HG02642 (cell line): Measurements from ENCODE around the gene ZDHHC4.

Experiments
- ATAC-seq: cut with Tn5 transposase; IDR thresholded peaks from one replicate; pipeline ENCODE4 v1.9.1; 2021; ENCODE audit warnings: mild to moderate bottlenecking; ENCODE audit not compliant: unreplicated experiment, poor library complexity

Gene ZDHHC4

DNA sequence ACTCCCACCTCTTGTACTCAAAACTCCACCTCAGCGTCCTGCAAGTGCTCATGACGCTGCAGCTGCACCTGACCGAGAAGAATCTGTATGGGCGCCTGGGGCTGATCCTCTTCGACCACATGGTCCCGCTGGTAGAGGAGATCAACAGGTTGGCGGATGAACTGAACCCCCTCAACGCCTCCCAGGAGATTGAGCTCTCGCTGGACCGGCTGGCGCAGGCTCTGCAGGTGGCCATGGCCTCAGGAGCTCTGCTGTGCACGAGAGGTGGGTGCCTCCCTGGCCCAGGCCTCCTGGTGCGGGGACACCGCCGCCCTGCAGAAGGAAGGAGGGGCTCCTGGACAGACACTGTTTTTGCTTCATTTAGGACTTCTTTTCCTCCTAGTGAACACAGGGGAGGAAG lies 22.8 kb downstream of the ZDHHC4 start:
- no peak for ATAC-seq

DNA sequence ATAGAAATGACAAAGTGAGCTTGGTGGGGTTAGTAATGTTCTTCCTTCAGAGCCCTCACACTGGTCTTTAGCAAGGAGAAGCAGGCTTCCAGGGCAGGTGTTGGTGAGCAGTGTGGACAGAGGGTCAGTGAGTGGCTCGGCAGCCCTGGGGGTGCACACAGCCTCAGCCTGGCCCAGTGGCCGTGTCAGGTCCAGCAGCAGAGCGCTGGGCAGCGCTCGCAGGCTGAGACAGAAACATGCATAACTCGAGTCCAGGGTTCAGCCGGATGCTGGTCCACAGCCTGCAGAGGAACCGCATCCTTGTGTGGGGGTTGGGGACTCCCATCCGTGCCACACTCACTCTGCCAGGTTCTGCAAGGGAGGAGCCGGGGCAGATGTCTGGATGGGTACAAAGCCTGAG lies 27.2 kb downstream of the ZDHHC4 start:
- ATAC-seq: no peak

DNA sequence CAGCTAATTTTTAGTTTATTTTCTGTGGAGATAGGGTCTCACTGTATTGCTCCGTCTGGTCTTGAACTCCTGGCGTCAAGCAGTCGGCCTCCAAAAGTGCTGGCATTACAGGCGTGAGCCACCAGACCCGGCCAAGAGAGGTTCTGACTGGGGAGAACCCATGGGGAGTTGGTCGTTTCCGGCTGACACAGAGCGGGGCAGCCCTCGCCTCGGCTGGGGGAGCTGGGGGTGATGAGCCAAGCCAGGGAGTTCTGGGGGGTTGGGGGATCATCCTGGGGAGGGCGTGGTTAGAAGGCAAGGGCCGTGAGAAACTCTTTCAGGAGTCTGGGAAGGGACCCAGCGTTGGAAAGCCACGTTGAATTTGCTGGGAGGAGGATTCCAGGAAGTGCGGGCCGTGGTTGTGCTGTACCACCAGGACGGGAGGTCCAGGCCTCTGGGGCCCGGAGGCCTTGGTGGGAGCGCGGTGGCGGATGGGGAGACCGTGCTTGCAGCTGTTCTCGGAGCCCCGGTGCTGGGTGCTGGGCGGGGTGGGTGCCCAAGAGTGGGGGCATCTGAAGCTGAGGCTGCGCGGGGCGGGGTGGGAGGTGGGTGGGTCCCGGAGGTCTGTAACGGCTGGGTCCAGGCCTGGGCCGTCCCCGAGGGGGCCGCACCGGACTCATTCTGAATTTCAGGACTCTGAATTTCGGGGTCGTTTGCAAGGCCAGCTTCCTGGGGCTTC lies 29.8 kb downstream of the ZDHHC4 start:
- ATAC-seq: no peak

DNA sequence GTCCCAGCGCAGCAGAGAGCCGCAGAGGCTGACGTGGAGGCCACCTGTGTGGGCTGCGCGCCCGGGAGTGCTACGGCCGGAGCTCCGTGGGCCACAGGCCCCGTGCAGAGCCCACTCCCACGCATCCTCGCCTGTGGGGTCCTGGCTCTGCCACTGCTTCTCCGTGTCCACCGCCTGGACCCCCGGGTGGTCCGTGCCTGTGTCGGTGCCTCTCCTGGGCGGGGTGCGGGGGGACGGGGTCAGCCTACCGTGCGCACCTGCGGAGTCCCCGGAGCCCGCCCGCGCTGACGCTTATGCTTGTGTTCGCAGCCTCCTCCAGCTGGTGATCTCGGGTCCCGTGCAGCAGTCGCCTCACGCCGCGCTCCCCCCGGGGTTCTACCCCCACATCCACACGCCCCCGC lies 30.4 kb downstream of the ZDHHC4 start:
- ATAC-seq: no peak

DNA sequence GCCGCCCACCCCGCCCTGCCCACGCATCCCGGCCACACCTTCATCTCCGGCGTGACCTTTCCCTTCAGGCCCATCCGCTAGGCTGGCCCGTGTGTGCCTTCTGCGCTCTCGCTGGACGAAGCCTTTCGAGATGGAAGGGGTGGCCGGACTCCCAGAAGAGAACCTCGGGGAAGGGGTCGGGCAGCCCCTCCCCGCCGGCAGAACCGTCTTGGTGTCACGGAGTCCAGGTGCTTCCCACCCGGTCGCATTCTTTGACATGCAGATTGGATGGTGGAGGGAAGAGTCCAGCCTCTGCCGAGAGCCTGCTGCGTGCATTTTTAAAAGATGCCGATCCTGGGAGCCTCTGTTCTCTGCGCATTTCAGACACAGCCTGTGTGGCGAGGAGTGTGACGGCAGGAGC lies 30.8 kb downstream of the ZDHHC4 start:
- no peak for ATAC-seq

DNA sequence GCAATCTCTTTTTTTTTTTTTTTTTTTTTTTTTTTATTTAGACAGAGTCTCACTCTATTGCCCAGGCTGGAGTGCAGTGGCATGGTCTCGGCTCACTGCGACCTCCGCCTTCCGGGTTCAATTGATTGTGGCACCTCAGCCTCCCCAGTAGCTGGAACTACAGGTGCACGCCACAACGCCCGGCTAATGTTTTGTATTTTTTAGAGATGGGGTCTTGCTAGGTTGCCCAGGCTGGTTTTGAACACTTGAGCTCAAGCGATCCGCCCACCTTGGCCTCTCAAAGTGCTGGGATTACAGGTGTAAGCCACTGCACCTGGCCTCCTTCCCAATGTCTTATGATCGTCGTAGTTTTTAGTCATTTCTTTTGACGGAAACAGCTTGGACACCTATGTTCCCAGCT lies 31.5 kb downstream of the ZDHHC4 start:
- no peak for ATAC-seq

DNA sequence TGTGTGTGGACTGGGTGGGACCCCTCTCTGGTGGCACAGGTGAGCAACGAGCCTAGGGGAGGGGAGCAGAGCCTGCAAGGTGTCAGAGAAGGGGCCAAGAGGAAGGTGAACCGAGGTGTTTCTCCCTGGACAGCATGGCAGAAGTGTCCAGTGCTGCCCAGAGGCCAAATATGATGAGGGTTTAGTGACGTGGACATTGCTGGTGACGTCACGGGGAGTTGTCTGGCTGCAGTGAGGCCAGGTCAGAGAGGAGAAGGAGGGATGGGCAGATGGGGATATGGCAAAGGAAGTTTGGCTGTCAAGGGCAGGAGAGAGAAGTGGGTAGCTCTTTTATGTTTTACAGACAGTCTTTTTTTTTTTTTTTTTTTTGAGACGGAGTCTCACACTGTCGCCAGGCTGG lies 35.6 kb downstream of the ZDHHC4 start:
- no peak for ATAC-seq

DNA sequence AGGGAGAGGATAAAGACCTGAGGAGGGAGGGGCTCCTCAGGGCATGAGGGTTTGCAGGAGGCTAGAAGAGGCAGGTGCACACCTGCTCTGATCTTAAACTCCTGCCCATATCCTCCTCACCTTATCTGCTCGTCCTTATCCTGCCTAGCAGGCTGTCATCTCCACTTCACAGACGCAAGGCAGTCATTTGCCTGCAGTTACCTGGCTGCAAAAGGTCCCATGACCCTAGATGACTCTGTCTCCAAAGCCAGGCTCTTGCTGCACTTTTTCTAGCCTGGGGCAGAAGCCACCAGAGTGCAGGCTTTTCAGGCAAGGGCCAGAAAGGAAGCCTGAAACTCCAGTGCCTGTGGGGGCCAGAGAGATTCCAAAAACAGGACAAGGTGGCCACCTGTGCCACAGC lies 36.5 kb downstream of the ZDHHC4 start:
- ATAC-seq: no peak

DNA sequence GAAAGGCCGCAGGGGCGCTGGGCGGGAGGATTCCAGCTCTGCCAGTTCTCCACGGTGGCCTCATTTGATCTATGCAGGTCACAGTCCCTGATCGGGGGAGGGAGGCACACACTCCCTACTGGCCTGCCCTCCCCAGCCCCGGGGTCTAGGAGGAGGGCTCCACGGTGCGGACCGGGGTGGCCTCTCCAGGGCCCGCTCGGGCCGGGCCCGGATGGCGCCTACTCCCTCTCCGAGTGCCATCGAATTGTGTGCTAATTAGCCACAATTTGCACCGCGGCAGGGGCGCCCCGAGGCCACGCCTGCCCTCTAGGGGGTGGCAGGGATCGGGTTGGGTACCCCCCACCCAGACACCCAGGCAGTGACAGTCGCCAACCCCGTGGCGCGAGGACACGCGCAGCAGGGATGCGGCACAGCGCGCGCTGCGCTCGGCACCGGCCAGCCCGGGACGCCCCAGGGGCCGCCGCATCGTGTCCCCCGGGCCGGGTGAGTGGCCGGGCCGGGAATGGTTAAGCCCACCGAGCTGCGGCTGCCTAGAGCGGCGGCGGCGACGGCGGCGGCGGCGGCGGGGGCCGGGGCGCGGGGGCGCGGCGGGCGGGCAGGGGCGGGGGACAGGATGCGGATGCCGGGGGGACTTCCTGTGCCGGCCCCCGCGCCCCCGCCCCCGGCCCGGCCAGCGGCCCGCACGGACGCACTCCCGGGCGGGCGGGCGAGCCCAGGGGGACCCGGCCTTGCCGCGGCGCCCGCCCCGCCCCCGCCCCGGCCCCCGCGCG lies 37.9 kb downstream of the ZDHHC4 start, which contains the start of gene ZNF853:
ZNF853 (plus strand) TSS at position 658 of the 770 bp plus-strand sequence. CDS start 565 bp downstream, outside the sequence.
- no peak for ATAC-seq

DNA sequence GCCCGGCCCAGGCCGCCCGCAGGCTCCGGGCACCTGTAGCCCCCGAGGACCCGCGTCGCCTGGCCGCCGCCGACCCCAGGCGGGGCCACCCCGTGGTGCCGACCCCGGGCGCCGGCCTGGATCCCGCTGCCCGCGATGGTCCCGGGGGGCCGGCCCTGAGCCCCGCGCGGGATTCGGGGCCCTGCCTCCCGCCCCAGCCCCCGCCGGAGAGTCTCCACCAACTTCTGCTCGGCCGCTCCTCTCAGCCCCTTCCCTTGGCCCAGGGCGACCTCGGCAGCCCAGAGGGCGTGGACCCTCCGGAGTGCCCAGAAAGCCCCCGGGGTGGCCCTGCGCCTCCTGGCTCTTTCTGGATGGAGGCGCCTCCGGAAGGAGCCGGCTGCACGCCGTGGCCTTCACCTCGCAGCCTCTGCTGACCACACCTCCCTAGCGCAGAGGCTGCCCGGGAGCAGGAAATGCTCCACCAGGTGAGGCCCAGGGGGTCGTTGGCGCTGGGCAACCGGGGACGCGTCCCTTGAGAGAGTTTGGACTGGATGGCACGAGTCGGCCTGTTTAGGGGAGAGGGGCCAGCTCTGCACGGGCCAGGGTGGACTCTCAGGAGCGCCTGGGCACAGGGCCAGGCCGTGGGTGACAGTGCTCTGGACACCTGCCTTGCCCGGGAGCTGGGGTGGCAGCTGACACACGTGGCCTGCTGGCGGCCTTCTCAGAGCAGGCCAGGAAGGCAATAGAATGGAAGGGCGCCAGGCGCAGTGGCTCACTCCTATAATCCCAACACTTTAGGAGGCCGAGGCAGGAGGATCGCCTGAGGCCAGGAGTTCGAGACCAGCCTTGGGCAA lies 38.7 kb downstream of the ZDHHC4 start:
- no peak for ATAC-seq

DNA sequence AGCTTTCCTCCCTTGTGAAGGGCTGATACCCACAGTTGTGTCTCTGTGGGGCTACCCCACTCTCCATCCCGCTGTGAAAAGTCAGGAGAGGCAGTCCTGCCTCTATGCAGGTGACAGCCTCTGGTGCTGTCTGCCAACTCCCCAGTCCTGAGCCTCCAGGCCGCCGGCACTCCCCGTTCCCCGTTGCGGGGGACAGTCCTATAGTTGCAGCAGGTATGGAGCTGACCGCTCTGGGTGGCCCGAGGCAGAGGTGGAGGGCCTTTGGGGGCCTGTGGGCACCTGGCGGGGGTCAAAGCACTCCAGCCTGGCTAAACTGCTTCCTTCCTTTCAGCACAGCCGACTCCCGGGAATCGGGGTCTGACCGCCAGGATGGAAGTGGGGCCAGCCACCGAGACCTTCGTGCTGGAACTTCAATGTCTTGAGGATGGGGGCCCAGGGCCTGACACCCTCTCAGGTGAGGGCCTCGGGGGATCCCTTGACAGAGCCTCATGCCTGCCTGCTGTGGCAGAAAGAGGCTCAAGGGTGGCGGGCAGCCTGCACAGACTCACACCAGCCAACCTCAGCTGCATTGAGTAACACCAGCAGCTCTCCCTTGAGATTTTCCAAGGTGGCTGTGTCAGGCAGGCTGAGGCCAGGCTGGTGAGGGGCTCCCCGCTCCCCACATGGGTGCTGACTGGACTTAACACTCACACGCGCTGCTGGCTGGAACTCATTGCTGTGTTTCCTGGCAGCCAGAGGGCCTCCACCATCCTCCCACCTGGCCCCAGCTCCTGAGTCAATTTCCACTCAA lies 39.8 kb downstream of the ZDHHC4 start:
- ATAC-seq: no peak

DNA sequence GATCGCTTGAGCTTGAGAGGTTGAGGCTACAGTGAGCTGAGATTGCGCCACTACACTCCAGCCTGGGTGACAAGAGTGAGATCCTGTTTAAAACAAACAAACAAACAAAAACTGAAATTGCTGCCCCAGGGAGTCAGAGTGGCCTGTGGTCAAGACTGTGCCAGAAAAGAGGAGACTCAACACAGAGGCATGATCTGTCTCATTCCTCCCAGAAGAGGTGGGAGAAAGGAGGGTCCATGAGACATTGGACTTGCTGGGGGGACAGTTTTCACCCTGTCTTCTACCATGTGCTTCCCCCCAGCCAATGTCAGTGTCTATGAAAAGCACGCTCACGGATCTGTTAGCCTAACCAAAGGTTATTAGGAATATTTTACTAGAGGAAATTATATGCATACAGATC lies 41.4 kb downstream of the ZDHHC4 start:
- no peak for ATAC-seq

DNA sequence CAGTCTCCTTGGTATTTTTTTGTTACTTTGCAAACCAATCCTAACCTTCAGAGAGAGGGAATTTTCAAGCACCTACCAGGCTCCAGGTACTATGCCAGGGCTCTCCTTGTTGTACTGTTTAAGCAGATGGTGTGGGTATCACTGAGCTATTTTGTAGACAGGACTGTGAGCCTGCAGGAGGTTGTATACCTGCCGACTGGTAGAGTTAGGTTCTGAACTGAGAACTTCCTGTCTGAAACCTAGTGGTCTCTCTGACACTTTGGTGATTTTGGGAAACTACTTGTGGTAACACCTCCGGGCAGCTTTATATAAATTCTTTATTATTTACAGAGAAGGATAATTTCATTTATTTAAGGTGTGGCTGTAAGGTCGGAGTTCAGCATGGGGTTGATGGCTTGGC lies 42.7 kb downstream of the ZDHHC4 start:
- ATAC-seq: no peak

DNA sequence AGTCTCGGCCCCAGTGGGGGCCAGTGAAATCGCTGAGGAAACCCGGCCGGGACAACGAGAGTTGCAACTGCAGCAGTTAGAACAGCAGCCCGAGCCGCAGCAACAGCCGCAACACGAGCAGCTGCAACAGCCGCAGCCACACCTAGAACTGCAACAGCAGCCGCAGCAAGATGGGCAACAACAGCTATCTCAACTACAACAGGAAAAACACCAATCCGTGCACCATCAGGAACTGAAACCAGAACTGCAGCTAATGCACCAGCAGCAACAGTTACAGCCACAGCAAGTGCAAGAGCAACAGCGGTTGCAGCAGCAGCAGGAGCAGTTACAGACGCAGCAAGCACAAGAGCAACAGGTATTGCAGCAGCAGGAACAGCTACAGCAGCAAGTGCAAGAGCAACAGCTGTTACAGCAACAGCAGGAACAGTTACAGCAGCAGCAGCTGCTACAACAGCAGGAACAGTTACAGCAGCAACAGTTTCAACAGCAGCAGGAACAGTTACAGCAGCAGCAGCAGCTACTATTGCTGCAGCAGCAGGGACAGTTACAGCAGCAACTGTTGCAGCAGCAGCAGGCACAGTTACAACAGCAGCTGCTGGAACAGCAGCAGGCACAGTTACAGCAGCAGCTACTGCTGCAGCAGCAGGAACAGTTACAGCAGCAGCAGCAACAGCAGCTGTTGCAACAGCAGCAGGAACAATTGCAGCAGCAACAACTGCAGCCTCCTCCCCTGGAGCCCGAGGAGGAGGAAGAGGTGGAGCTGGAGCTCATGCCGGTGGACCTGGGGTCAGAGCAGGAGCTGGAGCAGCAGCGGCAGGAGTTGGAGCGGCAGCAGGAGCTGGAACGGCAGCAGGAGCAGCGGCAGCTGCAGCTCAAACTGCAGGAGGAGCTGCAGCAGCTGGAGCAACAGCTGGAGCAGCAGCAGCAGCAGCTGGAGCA lies 44.2 kb downstream of the ZDHHC4 start:
- no peak for ATAC-seq

DNA sequence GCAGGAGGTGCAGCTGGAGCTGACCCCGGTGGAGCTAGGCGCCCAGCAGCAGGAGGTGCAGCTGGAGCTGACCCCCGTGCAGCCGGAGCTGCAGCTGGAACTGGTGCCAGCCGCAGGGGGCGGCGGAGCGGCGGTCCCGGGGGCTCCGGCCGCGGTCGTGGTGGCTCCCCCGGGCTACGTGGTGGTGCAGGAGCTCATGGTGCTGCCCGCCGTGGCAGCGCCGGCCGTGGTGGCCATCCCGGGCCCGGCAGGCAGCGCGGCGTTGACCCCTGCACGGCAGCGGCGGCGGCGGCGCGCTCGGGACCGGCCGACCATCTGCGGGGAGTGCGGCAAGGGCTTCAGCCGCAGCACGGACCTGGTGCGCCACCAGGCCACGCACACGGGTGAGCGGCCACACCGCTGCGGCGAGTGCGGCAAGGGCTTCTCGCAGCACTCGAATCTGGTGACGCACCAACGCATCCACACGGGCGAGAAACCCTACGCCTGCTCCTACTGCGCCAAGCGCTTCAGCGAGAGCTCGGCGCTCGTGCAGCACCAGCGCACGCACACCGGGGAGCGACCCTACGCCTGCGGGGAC lies 45.0 kb downstream of the ZDHHC4 start:
- ATAC-seq: no peak

DNA sequence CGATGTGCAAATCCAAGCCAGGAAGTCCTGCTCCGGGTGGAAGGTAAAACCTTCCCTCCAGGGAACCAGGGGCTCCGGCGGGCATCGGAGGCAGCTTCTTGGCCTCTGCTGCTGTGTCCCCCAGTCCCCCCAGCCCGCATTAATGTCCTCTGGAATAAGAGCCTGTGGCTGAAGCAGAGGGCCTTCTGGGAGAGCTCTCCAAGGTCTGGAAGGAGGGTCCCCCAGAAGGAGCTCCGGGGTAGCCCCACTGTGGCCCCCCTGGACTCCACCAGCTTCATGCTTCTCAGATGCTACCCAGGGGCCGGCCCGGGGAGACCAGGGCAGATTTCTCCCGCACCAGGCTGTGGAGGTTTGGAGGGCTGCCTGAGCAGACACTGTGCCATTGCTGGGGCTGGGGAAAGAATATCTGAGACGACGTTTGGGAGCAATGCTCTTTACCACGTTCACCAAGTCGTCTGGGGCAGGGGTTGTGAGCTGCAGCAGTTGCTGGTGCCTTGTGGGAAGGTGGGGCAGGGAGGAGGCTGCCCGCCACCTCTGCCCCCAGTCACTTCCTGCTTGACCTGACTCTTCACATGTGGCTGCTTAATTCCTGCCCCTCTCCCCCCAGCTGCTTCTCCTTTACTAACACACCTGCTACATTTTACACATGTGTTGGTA lies 46.5 kb downstream of the ZDHHC4 start:
- ATAC-seq: no peak

DNA sequence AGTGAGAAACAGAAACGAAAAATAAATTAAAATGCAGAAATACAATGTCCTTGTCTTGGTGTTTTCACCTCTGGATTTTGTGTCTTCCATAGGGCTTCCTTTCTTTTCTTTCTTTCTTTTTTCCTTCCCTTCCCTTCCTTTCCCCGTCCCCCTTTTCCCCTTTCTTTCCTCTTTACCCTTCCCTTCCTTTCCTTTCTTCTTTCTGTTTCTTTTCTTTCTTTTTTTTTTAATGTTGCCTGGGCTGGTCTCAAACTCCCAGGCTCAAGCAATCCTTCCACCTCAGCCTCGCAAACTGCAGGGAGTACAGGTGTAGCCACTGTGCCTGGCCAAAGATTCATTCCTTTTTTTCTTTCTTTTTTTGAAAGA lies 47.0 kb downstream of the ZDHHC4 start:
- ATAC-seq: no peak

DNA sequence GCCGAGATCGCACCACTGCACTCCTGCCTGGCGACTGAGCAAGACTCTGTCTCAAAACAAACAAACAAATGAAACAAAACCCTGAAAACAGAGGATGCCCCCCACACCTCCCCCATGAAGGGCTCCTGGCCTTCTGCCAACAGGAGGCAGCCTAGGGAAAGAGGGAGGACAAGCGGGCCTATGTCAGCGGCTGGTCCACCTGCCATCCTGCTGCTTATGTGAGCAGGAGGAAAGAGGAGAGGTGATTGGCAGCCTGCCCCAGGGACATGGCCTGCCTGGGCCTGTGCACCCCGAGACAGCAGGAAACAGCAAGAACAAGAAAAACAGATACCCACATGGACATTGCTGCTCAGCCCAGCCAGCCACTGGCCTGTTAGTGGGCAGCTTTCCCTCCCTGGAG lies 50.8 kb downstream of the ZDHHC4 start:
- no peak for ATAC-seq
